GM12891 (cell line): Measurements from ENCODE around the gene IFI30.

ENCODE experiments used
- POLR2A ChIP-seq: IDR thresholded peaks from 2 replicates; pipeline ENCODE4 v1.6.1; 2011; ENCODE audit warnings: low read depth, low read length, control low read depth
- TAF1 ChIP-seq: IDR thresholded peaks from 2 replicates; pipeline ENCODE4 v1.6.1; 2011; ENCODE audit warnings: low read depth, low read length, control low read depth

DNA sequence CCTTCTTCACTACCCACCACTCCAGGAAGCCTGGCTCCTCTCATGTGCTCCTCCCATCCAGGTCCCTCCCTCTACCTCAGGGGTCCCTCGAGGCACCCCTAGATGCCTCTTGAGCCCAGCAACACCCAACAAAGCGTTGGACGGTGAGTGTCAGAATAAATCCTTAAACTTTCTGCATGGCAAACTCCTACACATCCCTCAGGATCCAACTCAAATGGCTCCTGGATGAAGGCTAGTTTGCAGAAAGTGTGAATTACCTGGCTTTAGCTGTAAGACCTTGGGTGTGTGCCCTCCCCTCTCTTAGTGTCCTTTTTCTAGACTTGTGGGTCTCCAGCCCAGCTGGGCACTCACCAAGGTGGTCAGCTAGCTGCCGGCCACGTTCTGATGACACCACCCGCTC lies 24.8 kb downstream of the IFI30 start:
- TF ChIP-seq TAF1, result no peak
- TF ChIP-seq POLR2A, result no peak
